ENCODE measurements around the gene GADD45GIP1.
A peak's percentile ranks its signal among the peaks of the same experiment; 100 is the strongest.
"Not testable (repeated sequence)": the region's sequence is repeated elsewhere in the genome, so short reads cannot be mapped to it uniquely, and the experiment has no call there.

Gene GADD45GIP1

GRCh38 chr19:12939975-12940423 is 17.0 kb downstream of the GADD45GIP1 start:
- DNase-seq (ENCODE audit: low read depth), result no peak

- DNase-seq (ENCODE audit: low read depth), result no peak
Observed at GRCh38 chr19:12938779-12939601, 18.0 kb downstream of the GADD45GIP1 start.

GRCh38 chr19:12937927-12938778 is 18.9 kb downstream of the GADD45GIP1 start, which contains the start of gene CALR:
CALR (plus strand) TSS chr19:12938609; CDS start chr19:12938680, 71 bp downstream.
- peak; percentile 98 for DNase-seq (ENCODE audit: low read depth)

- DNase-seq (ENCODE audit: low read depth), result no peak
Observed at GRCh38 chr19:12937093-12937926, 19.7 kb downstream of the GADD45GIP1 start.

GRCh38 chr19:12936582-12936981 is 20.4 kb downstream of the GADD45GIP1 start:
- DNase-seq (ENCODE audit: low read depth), result no peak

- no peak for DNase-seq (ENCODE audit: low read depth)
Observed at GRCh38 chr19:12935071-12935470, 22.0 kb downstream of the GADD45GIP1 start.

GRCh38 chr19:12933287-12934072 is 23.5 kb downstream of the GADD45GIP1 start, which contains the start of gene FARSA:
FARSA (minus strand) TSS chr19:12933711; CDS start chr19:12933696, 15 bp downstream.
- peak; percentile 78 for DNase-seq (ENCODE audit: low read depth)

GRCh38 chr19:12932392-12933286 is 24.4 kb downstream of the GADD45GIP1 start:
- no peak for DNase-seq (ENCODE audit: low read depth)

- DNase-seq (ENCODE audit: low read depth), result no peak
Observed at GRCh38 chr19:12930002-12930645, 26.9 kb downstream of the GADD45GIP1 start.

- no peak for DNase-seq (ENCODE audit: low read depth)
Observed at GRCh38 chr19:12924621-12925310, 32.3 kb downstream of the GADD45GIP1 start.

GRCh38 chr19:12922959-12923358 is 34.1 kb downstream of the GADD45GIP1 start:
- DNase-seq (ENCODE audit: low read depth), result no peak

GRCh38 chr19:12921047-12921446 is 36.0 kb downstream of the GADD45GIP1 start:
- no peak for DNase-seq (ENCODE audit: low read depth)

- DNase-seq (ENCODE audit: low read depth), result no peak
Observed at GRCh38 chr19:12918253-12918652, 38.8 kb downstream of the GADD45GIP1 start.

- DNase-seq (ENCODE audit: low read depth), result not testable (repeated sequence)
Observed at GRCh38 chr19:12915860-12916259, 41.2 kb downstream of the GADD45GIP1 start.

GRCh38 chr19:12913851-12914690 is 43.0 kb downstream of the GADD45GIP1 start:
- no peak for DNase-seq (ENCODE audit: low read depth)

- no peak for DNase-seq (ENCODE audit: low read depth)
Observed at GRCh38 chr19:12913011-12913561, 43.9 kb downstream of the GADD45GIP1 start.

GRCh38 chr19:12912571-12912970 is 44.5 kb downstream of the GADD45GIP1 start:
- no peak for DNase-seq (ENCODE audit: low read depth)

Data from stimulated activated CD8-positive, alpha-beta memory T cell treated with anti-CD3 and anti-CD28 coated beads, Interleukin-15, amount 100 ng/mL, for 1 hour (primary cell).